22Rv1 (cell line): ENCODE data around the gene VAMP3.

Source experiments
- H3K27ac ChIP-seq: fragments of 450-650 bp; 2 replicates; pipeline ENCODE4 v1.5.1; 2017
- CTCF ChIP-seq: fragments of 450-650 bp; IDR thresholded peaks from 2 replicates; pipeline ENCODE4 v1.5.1; 2017; ENCODE audit warnings: mild to moderate bottlenecking
- ZFX ChIP-seq: fragments of 450-650 bp; IDR thresholded peaks from 2 replicates; pipeline ENCODE4 v1.6.1; 2017; ENCODE audit warnings: antibody characterized with exemption, borderline replicate concordance

Gene VAMP3

DNA sequence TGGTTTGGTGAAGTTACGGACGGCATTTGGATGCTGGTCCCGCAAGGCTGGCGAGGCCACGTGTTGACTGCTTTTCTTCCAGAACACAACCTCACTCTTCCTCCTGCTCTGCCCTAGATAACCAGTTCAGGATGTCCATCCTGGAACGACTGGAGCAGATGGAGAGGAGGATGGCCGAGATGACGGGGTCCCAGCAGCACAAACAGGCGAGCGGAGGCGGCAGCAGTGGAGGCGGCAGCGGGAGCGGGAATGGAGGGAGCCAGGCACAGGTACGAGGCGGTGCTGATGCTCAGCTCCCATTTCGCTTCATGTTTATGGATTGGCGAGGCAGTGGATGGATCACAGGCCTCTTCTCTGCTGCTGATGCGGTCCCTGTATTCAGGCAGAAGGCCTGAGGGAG is 38.8 kb upstream of the VAMP3 start:
- TF ChIP-seq CTCF (no peak), ZFX (no peak)
- no peak overlapping the region for H3K27ac ChIP-seq

- H3K27ac ChIP-seq = no peak overlapping the region
- TF ChIP-seq CTCF = no peak
- TF ChIP-seq ZFX = no peak
These were observed 37.8 kb upstream of the VAMP3 start for GRCh38 chr1:7733276-7733675.

DNA sequence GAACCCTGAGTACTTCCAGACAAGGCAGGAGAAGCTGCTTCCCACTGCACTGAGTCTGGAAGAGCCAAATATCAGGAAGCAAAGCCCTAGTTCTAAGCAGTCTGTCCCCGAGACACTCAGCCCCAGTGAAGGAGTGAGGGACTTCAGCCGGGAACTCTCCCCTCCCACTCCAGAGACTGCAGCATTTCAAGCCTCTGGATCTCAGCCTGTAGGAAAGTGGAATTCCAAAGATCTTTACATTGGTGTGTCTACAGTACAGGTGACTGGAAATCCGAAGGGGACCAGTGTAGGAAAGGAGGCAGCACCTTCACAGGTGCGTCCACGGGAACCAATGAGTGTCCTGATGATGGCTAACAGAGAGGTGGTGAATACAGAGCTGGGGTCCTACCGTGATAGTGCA is 33.1 kb upstream of the VAMP3 start:
- no peak overlapping the region for H3K27ac ChIP-seq
- TF ChIP-seq CTCF (no peak), ZFX (no peak)

DNA sequence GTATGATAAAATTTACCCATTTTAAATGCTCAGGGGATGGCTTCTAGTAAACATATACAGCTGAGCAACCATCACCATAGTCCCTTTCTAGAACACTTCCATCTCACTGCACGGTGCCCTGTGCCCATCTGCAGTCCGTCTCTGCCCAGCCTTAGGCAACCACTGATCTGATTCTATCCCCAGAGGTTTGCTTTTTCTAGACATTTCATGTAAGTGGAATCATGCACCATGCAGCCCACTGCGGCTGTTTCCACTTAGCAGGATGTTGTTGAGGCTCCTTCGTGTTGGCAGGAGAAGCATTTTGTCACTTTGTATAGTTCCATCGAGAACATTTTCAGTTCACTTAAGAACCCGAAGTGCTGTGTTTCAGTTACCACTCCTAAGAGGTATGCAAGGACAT is 27.8 kb upstream of the VAMP3 start:
- no peak overlapping the region for H3K27ac ChIP-seq
- TF ChIP-seq ZFX (no peak), CTCF (no peak)

GRCh38 chr1:7744882-7745281 is 26.2 kb upstream of the VAMP3 start:
- H3K27ac ChIP-seq = no peak overlapping the region
- TF ChIP-seq CTCF = no peak
- no peak for TF ChIP-seq ZFX

- no peak overlapping the region for H3K27ac ChIP-seq
- TF ChIP-seq ZFX (no peak), CTCF (no peak)
These were observed 25.3 kb upstream of the VAMP3 start for GRCh38 chr1:7745783-7746182.

DNA sequence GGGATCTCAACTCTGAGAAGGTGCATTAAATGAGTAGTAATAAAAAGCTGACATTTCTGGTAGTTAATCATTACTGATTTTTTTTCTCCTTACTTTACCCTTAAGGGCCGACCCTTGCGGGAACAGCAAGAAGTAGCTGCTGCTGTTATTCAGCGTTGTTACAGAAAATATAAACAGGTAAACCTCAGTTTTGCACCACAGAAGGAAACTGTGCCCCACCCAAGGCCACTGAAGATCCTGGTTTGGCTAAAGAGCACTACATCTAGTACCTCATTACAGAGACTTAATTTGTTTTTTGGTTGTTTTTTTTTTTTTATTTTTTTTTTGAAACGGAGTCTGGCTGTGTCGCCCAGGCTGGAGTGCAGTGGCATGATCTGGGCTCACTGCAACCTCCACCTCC is 23.5 kb upstream of the VAMP3 start:
- no peak overlapping the region for H3K27ac ChIP-seq
- TF ChIP-seq CTCF (no peak), ZFX (no peak)
